Body of pancreas (tissue), 4 donors: Measurements from ENCODE around the gene FIG4.

ENCODE experiments used
- CTCF ChIP-seq, 7 experiments: fragments of 450-650 bp in 4 of 7; fragments of 200-600 bp in 3 of 7; sonication (generic) in 3 of 7; IDR thresholded peaks; one replicate each; pipeline ENCODE4 v1.5.1; 2016 to 2019; ENCODE audit warnings: antibody characterized with exemption in 7 of 7
- POLR2A ChIP-seq, 3 donors: fragments of 450-650 bp; IDR thresholded peaks; one replicate each; pipeline ENCODE4 v1.6.1; 2016; ENCODE audit warnings: antibody characterized with exemption in 3 of 3, mild to moderate bottlenecking in 2 of 3

- TF ChIP-seq CTCF (IDR thresholded peaks at IDR 0.05) (no peak), POLR2A (IDR thresholded peaks at IDR 0.05) (no peak)
Observed at GRCh38 chr6:109660526-109661320, 30.4 kb upstream of the FIG4 start.
